Measurements from ENCODE around the gene TTC32. TPM values are rescaled to one million over a fixed set of nuclear protein-coding genes. Genes with fewer than 3 reads are reported as not detected.
"Not testable (repeated sequence)": the region's sequence is repeated elsewhere in the genome, so short reads cannot be mapped to it uniquely, and the experiment has no call there.

Gene TTC32
- total RNA-seq, 1 experiment from 2014 or later: 11.5 TPM

GRCh38 chr2:19922188-19922587 lies 20.4 kb upstream of the TTC32 start:
- intact Hi-C loops (cut with micrococcal nuclease; ENCODE audit: unreplicated experiment); BruUV-seq (replicated peaks); DNase-seq (ENCODE audit: low spot score); H3K27ac ChIP-seq (ENCODE audit: low read depth, low read length, poor library complexity, severe bottlenecking); H3K4me1 ChIP-seq (ENCODE audit: insufficient read depth, low read length, poor library complexity, severe bottlenecking); H3K36me3 ChIP-seq (ENCODE audit: insufficient read depth, low read length, poor library complexity, severe bottlenecking); POLR2A ChIA-PET (ENCODE audit: low non-redundant PET); CTCF ChIA-PET; H3K4me3 ChIP-seq (ENCODE audit: low read depth, low read length, poor library complexity, severe bottlenecking); H3K9me3 ChIP-seq (ENCODE audit: low read depth, low read length, poor library complexity, severe bottlenecking); H3K27me3 ChIP-seq (replicated peaks; ENCODE audit: insufficient read depth, low read depth, low read length, poor library complexity): not testable (repeated sequence)

- H3K27ac ChIP-seq (ENCODE audit: low read depth, low read length, poor library complexity, severe bottlenecking): no peak overlapping the region
- H3K4me1 ChIP-seq (ENCODE audit: insufficient read depth, low read length, poor library complexity, severe bottlenecking): no peaks in the 10 kb centered on the region
- peaks cover 6% of the 10 kb centered on the region for H3K36me3 ChIP-seq (ENCODE audit: insufficient read depth, low read length, poor library complexity, severe bottlenecking)
- CTCF ChIA-PET: no interaction called here
- H3K4me3 ChIP-seq (ENCODE audit: low read depth, low read length, poor library complexity, severe bottlenecking): no peak overlapping the region
- TF ChIP-seq, protein P1, sequence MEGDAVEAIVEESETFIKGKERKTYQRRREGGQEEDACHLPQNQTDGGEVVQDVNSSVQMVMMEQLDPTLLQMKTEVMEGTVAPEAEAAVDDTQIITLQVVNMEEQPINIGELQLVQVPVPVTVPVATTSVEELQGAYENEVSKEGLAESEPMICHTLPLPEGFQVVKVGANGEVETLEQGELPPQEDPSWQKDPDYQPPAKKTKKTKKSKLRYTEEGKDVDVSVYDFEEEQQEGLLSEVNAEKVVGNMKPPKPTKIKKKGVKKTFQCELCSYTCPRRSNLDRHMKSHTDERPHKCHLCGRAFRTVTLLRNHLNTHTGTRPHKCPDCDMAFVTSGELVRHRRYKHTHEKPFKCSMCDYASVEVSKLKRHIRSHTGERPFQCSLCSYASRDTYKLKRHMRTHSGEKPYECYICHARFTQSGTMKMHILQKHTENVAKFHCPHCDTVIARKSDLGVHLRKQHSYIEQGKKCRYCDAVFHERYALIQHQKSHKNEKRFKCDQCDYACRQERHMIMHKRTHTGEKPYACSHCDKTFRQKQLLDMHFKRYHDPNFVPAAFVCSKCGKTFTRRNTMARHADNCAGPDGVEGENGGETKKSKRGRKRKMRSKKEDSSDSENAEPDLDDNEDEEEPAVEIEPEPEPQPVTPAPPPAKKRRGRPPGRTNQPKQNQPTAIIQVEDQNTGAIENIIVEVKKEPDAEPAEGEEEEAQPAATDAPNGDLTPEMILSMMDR (conservative IDR thresholded peaks at IDR 0.05; ENCODE audit: low read depth, low read length): no peak
- no peak for TF ChIP-seq EZH2 (IDR thresholded peaks at IDR 0.05; ENCODE audit: borderline replicate concordance, low read depth, low read length, poor library complexity, severe bottlenecking)
- H3K27me3 ChIP-seq (replicated peaks; ENCODE audit: insufficient read depth, low read depth, low read length, poor library complexity): no peaks in the 10 kb centered on the region
- H3K9me3 ChIP-seq (ENCODE audit: low read depth, low read length, poor library complexity, severe bottlenecking): no peaks in the 10 kb centered on the region
- no TSS peak for BruUV-seq (replicated peaks)
- intact Hi-C loops (cut with micrococcal nuclease; ENCODE audit: unreplicated experiment): no loop called here
- DNase-seq (ENCODE audit: low spot score): no peak
- POLR2A ChIA-PET (ENCODE audit: low non-redundant PET): no interaction called here
Measured at GRCh38 chr2:19916385-19916950, 14.7 kb upstream of the TTC32 start.

DNA sequence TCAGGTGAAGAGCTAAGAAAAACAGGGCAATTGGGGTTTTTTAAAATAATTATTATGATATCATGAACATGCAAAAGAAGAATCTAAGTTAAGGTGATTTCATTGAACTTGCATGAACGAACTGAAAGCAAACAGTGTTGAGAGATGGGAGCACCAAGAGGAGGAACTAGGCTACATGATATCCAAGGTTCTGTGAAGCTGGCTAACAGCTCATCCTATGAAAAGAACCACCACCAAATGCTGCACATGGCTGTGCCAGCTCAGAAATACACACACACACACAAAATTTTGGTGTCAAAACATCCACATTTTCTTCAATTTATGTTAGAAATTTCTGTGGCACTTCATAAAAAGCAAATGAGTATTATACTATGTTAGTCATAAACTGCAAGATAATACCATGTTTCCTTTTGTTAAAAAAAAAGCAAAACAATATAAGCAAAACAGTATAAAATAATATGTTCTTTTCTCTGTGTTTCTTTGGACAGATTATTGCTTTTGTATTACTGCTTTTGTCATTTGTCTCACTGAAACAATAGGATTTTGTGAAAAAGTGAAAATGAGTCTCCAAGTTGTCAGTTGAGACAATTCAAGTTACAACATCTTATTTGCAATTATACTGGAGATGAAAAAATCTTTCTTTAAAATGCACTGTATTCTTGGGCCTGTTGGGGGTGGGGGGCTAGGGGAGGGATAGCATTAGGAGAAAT lies 12.6 kb upstream of the TTC32 start:
- Histone ChIP-seq H3K4me1 (ENCODE audit: insufficient read depth, low read length, poor library complexity, severe bottlenecking) (no peaks in the 10 kb centered on the region), H3K9me3 (ENCODE audit: low read depth, low read length, poor library complexity, severe bottlenecking) (no peaks in the 10 kb centered on the region), H3K36me3 (ENCODE audit: insufficient read depth, low read length, poor library complexity, severe bottlenecking) (peaks cover 6% of the 10 kb centered on the region), H3K27ac (ENCODE audit: low read depth, low read length, poor library complexity, severe bottlenecking) (no peak overlapping the region), H3K4me3 (ENCODE audit: low read depth, low read length, poor library complexity, severe bottlenecking) (no peak overlapping the region), H3K27me3 (replicated peaks; ENCODE audit: insufficient read depth, low read depth, low read length, poor library complexity) (no peaks in the 10 kb centered on the region)
- TF ChIP-seq, protein P1 (conservative IDR thresholded peaks at IDR 0.05; ENCODE audit: low read depth, low read length): no peak
- no peak for TF ChIP-seq EZH2 (IDR thresholded peaks at IDR 0.05; ENCODE audit: borderline replicate concordance, low read depth, low read length, poor library complexity, severe bottlenecking)
- CTCF ChIA-PET: no interaction called here
- intact Hi-C loops (cut with micrococcal nuclease; ENCODE audit: unreplicated experiment): no loop called here
- DNase-seq (ENCODE audit: low spot score): no peak
- POLR2A ChIA-PET (ENCODE audit: low non-redundant PET): no interaction called here
- BruUV-seq (replicated peaks): no TSS peak
